Activated T-helper 9 cell treated with anti-CD3 and anti-CD28 coated beads, Interleukin-2, amount 50 U/mL, for 16 hours (primary cell): ENCODE measurements around the gene PSMB9.
"Not testable (repeated sequence)": the region's sequence is repeated elsewhere in the genome, so short reads cannot be mapped to it uniquely, and the experiment has no call there.

Experiments
- DNase-seq: peaks from one replicate; pipeline ENCODE4 v3.0.0-alpha.2; 2020; ENCODE audit warnings: low read depth

The PSMB9 gene

GRCh38 chr6:32860674-32861073 lies 6.7 kb downstream of the PSMB9 start:
- no peak for DNase-seq

- no peak for DNase-seq
Measured at GRCh38 chr6:32862725-32863124, 8.7 kb downstream of the PSMB9 start.

GRCh38 chr6:32865724-32866443 lies 11.9 kb downstream of the PSMB9 start:
- DNase-seq = no peak

- no peak for DNase-seq
Measured at GRCh38 chr6:32867022-32867477, 13.1 kb downstream of the PSMB9 start.

GRCh38 chr6:32867554-32868256 lies 13.7 kb downstream of the PSMB9 start:
- no peak for DNase-seq

GRCh38 chr6:32868257-32868788 lies 14.3 kb downstream of the PSMB9 start:
- peak; percentile 76 for DNase-seq

- not testable (repeated sequence) for DNase-seq
Measured at GRCh38 chr6:32873947-32874346, 20.0 kb downstream of the PSMB9 start.

GRCh38 chr6:32876603-32877002 lies 22.6 kb downstream of the PSMB9 start:
- DNase-seq = no peak

- DNase-seq = no peak
Measured at GRCh38 chr6:32879691-32880090, 25.7 kb downstream of the PSMB9 start.

GRCh38 chr6:32880962-32881361 lies 27.0 kb downstream of the PSMB9 start:
- DNase-seq = not testable (repeated sequence)

- no peak for DNase-seq
Measured at GRCh38 chr6:32882879-32883250, 28.9 kb downstream of the PSMB9 start.

- no peak for DNase-seq
Measured at GRCh38 chr6:32883789-32884188, 29.8 kb downstream of the PSMB9 start.

GRCh38 chr6:32885698-32886286 lies 31.8 kb downstream of the PSMB9 start:
- DNase-seq = no peak

- no peak for DNase-seq
Measured at GRCh38 chr6:32886681-32887383, 32.8 kb downstream of the PSMB9 start.

GRCh38 chr6:32887616-32888015 lies 33.6 kb downstream of the PSMB9 start:
- DNase-seq = no peak

- no peak for DNase-seq
Measured at GRCh38 chr6:32888576-32888975, 34.6 kb downstream of the PSMB9 start.

GRCh38 chr6:32889533-32889932 lies 35.5 kb downstream of the PSMB9 start:
- DNase-seq = no peak

- no peak for DNase-seq
Measured at GRCh38 chr6:32890831-32891230, 36.8 kb downstream of the PSMB9 start.

GRCh38 chr6:32894085-32895005 lies 40.4 kb downstream of the PSMB9 start:
- peak; percentile 87 for DNase-seq

- no peak for DNase-seq
Measured at GRCh38 chr6:32895006-32895345, 41.0 kb downstream of the PSMB9 start.

- no peak for DNase-seq
Measured at GRCh38 chr6:32903952-32904351, 50.0 kb downstream of the PSMB9 start.
